ENCODE measurements around the gene N4BP3.

The N4BP3 gene

GRCh38 chr5:178152491-178153444, 39.4 kb downstream of the N4BP3 start:
- DNase-seq: no peak

GRCh38 chr5:178153530-178154340, 40.4 kb downstream of the N4BP3 start, which contains the start of gene NHP2:
Gene NHP2, minus strand, starts transcription at chr5:178153885. Its CDS starts 68 bp downstream, at chr5:178153817.
- peak; percentile 82 for DNase-seq

GRCh38 chr5:178155065-178155464, 41.7 kb downstream of the N4BP3 start:
- DNase-seq: no peak

GRCh38 chr5:178160176-178160575, 46.8 kb downstream of the N4BP3 start:
- DNase-seq: no peak

- no peak for DNase-seq
These were observed 49.1 kb downstream of the N4BP3 start for GRCh38 chr5:178162481-178162880.

- peak; percentile 84 for DNase-seq
These were observed 50.7 kb downstream of the N4BP3 start for GRCh38 chr5:178163772-178164735.

- DNase-seq: no peak
These were observed 52.2 kb downstream of the N4BP3 start for GRCh38 chr5:178165581-178165980.

GRCh38 chr5:178170455-178170854, 57.1 kb downstream of the N4BP3 start:
- no peak for DNase-seq

GRCh38 chr5:178174456-178174855, 61.1 kb downstream of the N4BP3 start:
- no peak for DNase-seq

Data from NCI-H1105 (cell line).